IMR-90 (cell line): Measurements from ENCODE around the gene FNIP2. TPM values are rescaled to one million over a fixed set of nuclear protein-coding genes. Genes with fewer than 3 reads are reported as not detected.

ENCODE experiments used
- ATAC-seq: fragments of 200-7000 bp; cut with Tn5 transposase; 2 replicates; pipeline ENCODE4 v1.9.1; 2020; ENCODE audit warnings: low read depth, mild to moderate bottlenecking, moderate library complexity
- BruUV-seq: library from RNA; stranded (reverse); fragments of 400-500 nt; replicated peaks from 2 replicates; lab custom pipeline; 2021; lab: Mats Ljungman, UMichigan
- CTCF ChIA-PET: fragments of 300-600 bp; formaldehyde crosslinking; extraction: SDS; loops from one replicate; lab custom pipeline; 2021; ENCODE audit warnings: antibody characterized with exemption; lab: Yijun Ruan, JAX
- POLR2A ChIA-PET: fragments of 300-600 bp; sonication (Branson Sonifier 250); formaldehyde crosslinking; loops from one replicate; lab custom pipeline; 2022; ENCODE audit warnings: antibody characterized with exemption; ENCODE audit not compliant: unreplicated experiment; lab: Charles Lee
- DNase-seq: peaks from one replicate; pipeline ENCODE4 v3.0.0; 2013
- H2AFZ ChIP-seq: replicated peaks from 2 replicates; pipeline ENCODE3; 2013; ENCODE audit warnings: low read length, mild to moderate bottlenecking; ENCODE audit not compliant: poor library complexity
- H2AK5ac ChIP-seq: 2 replicates; pipeline ENCODE4 v1.6.1; 2013; ENCODE audit warnings: low read depth, low read length, inconsistent platforms
- H2AK9ac ChIP-seq: replicated peaks from 2 replicates; pipeline ENCODE3; 2013; ENCODE audit warnings: mild to moderate bottlenecking, low read depth, low read length, moderate library complexity; ENCODE audit not compliant: poor library complexity
- H2BK120ac ChIP-seq: 2 replicates; pipeline ENCODE4 v1.6.1; 2013; ENCODE audit warnings: low read depth, low read length, inconsistent platforms
- H2BK15ac ChIP-seq: 3 replicates; pipeline ENCODE4 v1.6.1; 2013; ENCODE audit warnings: low read depth, low read length, inconsistent platforms
- H2BK20ac ChIP-seq: 2 replicates; pipeline ENCODE4 v1.6.1; 2013; ENCODE audit warnings: low read depth, mild to moderate bottlenecking, inconsistent platforms, low read length, moderate library complexity
- H2BK5ac ChIP-seq: 2 replicates; pipeline ENCODE4 v1.6.1; 2013; ENCODE audit warnings: mild to moderate bottlenecking, low read depth, low read length, inconsistent platforms; ENCODE audit not compliant: poor library complexity, severe bottlenecking
- H3K14ac ChIP-seq: replicated peaks from 2 replicates; pipeline ENCODE4 v1.6.1; 2013; ENCODE audit warnings: low read depth, low read length, inconsistent platforms
- H3K18ac ChIP-seq: 2 replicates; pipeline ENCODE4 v1.6.1; 2013; ENCODE audit warnings: low read depth, low read length, control low read depth
- H3K23ac ChIP-seq: 2 replicates; pipeline ENCODE4 v1.6.1; 2013; ENCODE audit warnings: low read depth, low read length, inconsistent platforms
- H3K27ac ChIP-seq: 2 replicates; pipeline ENCODE4 v1.5.1; 2013; ENCODE audit warnings: mild to moderate bottlenecking, control low read depth, low read length; ENCODE audit not compliant: insufficient read depth
- H3K27me3 ChIP-seq: 2 replicates; pipeline ENCODE4 v1.6.1; 2013; ENCODE audit warnings: low read length; ENCODE audit not compliant: control insufficient read depth, insufficient read depth
- H3K36me3 ChIP-seq: 2 replicates; pipeline ENCODE4 v1.6.1; 2013; ENCODE audit warnings: low read length, mixed read lengths; ENCODE audit not compliant: control insufficient read depth, insufficient read depth
- H3K4ac ChIP-seq: 2 replicates; pipeline ENCODE4 v1.6.1; 2013; ENCODE audit warnings: low read depth, low read length, inconsistent platforms
- H3K4me1 ChIP-seq: 2 replicates; pipeline ENCODE4 v1.6.1; 2013; ENCODE audit warnings: low read length, mixed read lengths; ENCODE audit not compliant: control insufficient read depth, insufficient read depth
- H3K4me2 ChIP-seq: 2 replicates; pipeline ENCODE4 v1.6.1; 2013; ENCODE audit warnings: low read depth, mild to moderate bottlenecking, control low read depth, low read length, moderate library complexity
- H3K4me3 ChIP-seq: 2 replicates; pipeline ENCODE4 v1.5.1; 2013; ENCODE audit warnings: low read depth, mild to moderate bottlenecking, control low read depth, low read length, moderate library complexity; ENCODE audit not compliant: insufficient read depth
- H3K56ac ChIP-seq: 2 replicates; pipeline ENCODE4 v1.6.1; 2013; ENCODE audit warnings: low read length, inconsistent platforms; ENCODE audit not compliant: insufficient read depth; ENCODE audit errors: extremely low read depth
- H3K79me1 ChIP-seq, 2 experiments: 2 replicates each; pipeline ENCODE4 v1.6.1; 2013; ENCODE audit warnings: low read length in 2 of 2, inconsistent platforms in 1 of 2, low read depth in 1 of 2
- H3K9ac ChIP-seq: 2 replicates; pipeline ENCODE4 v1.6.1; 2013; ENCODE audit warnings: low read depth, low read length, control low read depth
- H3K9me1 ChIP-seq: 2 replicates; pipeline ENCODE4 v1.6.1; 2013; ENCODE audit warnings: low read length, inconsistent platforms; ENCODE audit not compliant: insufficient read depth
- H3K9me3 ChIP-seq: 2 replicates; pipeline ENCODE4 v1.6.1; 2013; ENCODE audit warnings: low read length; ENCODE audit not compliant: control insufficient read depth, insufficient read depth
- H4K20me1 ChIP-seq: 2 replicates; pipeline ENCODE4 v1.6.1; 2013; ENCODE audit warnings: low read length, inconsistent platforms; ENCODE audit not compliant: insufficient read depth
- H4K5ac ChIP-seq: 2 replicates; pipeline ENCODE4 v1.6.1; 2013; ENCODE audit warnings: mild to moderate bottlenecking, low read depth, low read length, control low read depth
- H4K8ac ChIP-seq, 2 experiments: 2 replicates each; pipeline ENCODE4 v1.6.1; 2013; ENCODE audit warnings: low read depth in 2 of 2, low read length in 2 of 2, control low read depth in 1 of 2, inconsistent platforms in 1 of 2
- H4K91ac ChIP-seq: 2 replicates; pipeline ENCODE4 v1.6.1; 2013; ENCODE audit warnings: low read depth, low read length, inconsistent platforms; ENCODE audit not compliant: insufficient read depth
- CEBPB ChIP-seq: IDR thresholded peaks from 2 replicates; pipeline ENCODE4 v1.6.1; 2012; ENCODE audit warnings: low read depth, low read length, improper control_type of control experiment
- FOS ChIP-seq: fragments of 150-350 bp; IDR thresholded peaks from 2 replicates; pipeline ENCODE4 v1.6.1; 2016; ENCODE audit warnings: low read depth, low read length
- MAFK ChIP-seq: IDR thresholded peaks from 2 replicates; pipeline ENCODE4 v1.6.1; 2012; ENCODE audit warnings: low read depth, low read length, improper control_type of control experiment
- MAZ ChIP-seq: IDR thresholded peaks from 2 replicates; pipeline ENCODE4 v1.6.1; 2012; ENCODE audit warnings: low read depth, mild to moderate bottlenecking, low read length, improper control_type of control experiment, moderate library complexity, borderline replicate concordance
- MXI1 ChIP-seq: IDR thresholded peaks from 2 replicates; pipeline ENCODE4 v1.6.1; 2012; ENCODE audit warnings: low read depth, mild to moderate bottlenecking, low read length, moderate library complexity, borderline replicate concordance
- POLR2A ChIP-seq: IDR thresholded peaks from 2 replicates; pipeline ENCODE4 v1.6.1; 2012; ENCODE audit warnings: mild to moderate bottlenecking, low read depth, low read length
- RAD21 ChIP-seq: IDR thresholded peaks from 2 replicates; pipeline ENCODE4 v1.6.1; 2012; ENCODE audit warnings: low read length, improper control_type of control experiment
- RCOR1 ChIP-seq: IDR thresholded peaks from 2 replicates; pipeline ENCODE4 v1.6.1; 2012; ENCODE audit warnings: mild to moderate bottlenecking, low read length, improper control_type of control experiment; ENCODE audit not compliant: insufficient replicate concordance
- RFX5 ChIP-seq: IDR thresholded peaks from 2 replicates; pipeline ENCODE4 v1.8.0; 2012; ENCODE audit warnings: low read depth, mild to moderate bottlenecking, low read length, moderate library complexity
- SMC3 ChIP-seq: fragments of 150-350 bp; IDR thresholded peaks from 2 replicates; pipeline ENCODE4 v1.6.1; 2016; ENCODE audit warnings: low read depth, mild to moderate bottlenecking, antibody characterized with exemption, low read length, moderate library complexity
- WGBS, 2 experiments: methylation state at CpG; one replicate each; pipeline versions ENCODE4 v1.1.5 to v1.1.7; 2013; ENCODE audit warnings: missing lambda C conversion rate in 2 of 2; ENCODE audit not compliant: insufficient read length in 1 of 2; ENCODE audit errors: extremely low coverage in 2 of 2; 5-methylcytosine and 5-hydroxymethylcytosine counted together
- dilution Hi-C: fragments of 300-500 bp; cut with HindIII; formaldehyde crosslinking; loops from one replicate; pipeline ENCODE4 v1.14.3; 2018; ENCODE audit warnings: low sequenced_read_pairs; ENCODE audit not compliant: unreplicated experiment
- in situ Hi-C: fragments of 300-500 bp; cut with MboI; formaldehyde crosslinking; loops from 3 replicates; pipeline ENCODE4 v1.14.3; 2019; ENCODE audit warnings: low sequenced_read_pairs, inconsistent platforms, mixed read lengths
- intact Hi-C: fragments of 100-400 bp; cut with micrococcal nuclease; formaldehyde crosslinking; loops from 2 replicates; pipeline ENCODE4 v1.10.0; 2022
- polyA plus RNA-seq, 3 experiments: library from polyadenylated mRNA; depleted of rRNA; stranded (reverse); fragments of >200 nt; gene quantifications; 2 replicates each; pipeline ENCODE4 v1.2.3, GENCODE V29; 2012; ENCODE audit warnings: low replicate concordance in 1 of 3
- total RNA-seq: library from RNA; depleted of rRNA; stranded (reverse); fragments of >200 nt; gene quantifications from 2 replicates; pipeline ENCODE4 v1.2.3, GENCODE V29; 2012
- TF ChIP-seq, protein P1 (sequence below): fragments of 150-350 bp; IDR thresholded peaks from 2 replicates; pipeline ENCODE4 v1.6.1; 2017; ENCODE audit warnings: mild to moderate bottlenecking, antibody characterized with exemption, low read length, low read depth
- TF ChIP-seq, protein P2 (sequence below): fragments of 150-350 bp; IDR thresholded peaks from 2 replicates; pipeline ENCODE4 v1.6.1; 2016; ENCODE audit warnings: low read depth, mild to moderate bottlenecking, low read length, moderate library complexity, borderline replicate concordance

The FNIP2 gene
- total and polyA plus RNA-seq, 2 of the 4 experiments (the other 2 are of a cell fraction) = 4.7 to 24.6 TPM

DNA sequence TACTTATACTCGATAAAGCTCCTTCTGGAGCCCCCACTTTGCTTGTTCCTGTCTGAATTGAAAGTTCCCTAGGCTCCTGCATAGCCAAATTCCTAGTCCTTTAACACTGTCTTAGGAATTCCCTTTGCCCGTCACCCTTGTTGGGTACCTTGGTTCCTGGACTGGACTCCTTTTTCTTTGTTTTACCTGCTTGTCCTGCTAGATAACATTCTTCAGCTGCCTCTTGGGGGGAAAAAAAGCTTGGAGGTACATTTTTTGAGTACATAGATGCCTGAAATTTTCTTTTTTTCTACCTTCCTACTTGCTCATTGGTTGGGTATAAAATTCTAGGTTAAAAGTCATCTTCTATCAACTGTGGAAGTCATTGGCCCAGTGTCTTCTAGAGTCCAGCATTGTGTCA lies 179.2 kb downstream of the FNIP2 start:
- Histone ChIP-seq H2BK20ac (no peak overlapping the region), H3K18ac (no peak overlapping the region), H2AK9ac (no peak overlapping the region), H3K79me1 (no peaks in the 10 kb centered on the region), H3K4me3 (no peak overlapping the region), H3K14ac (no peak overlapping the region), H3K27me3 (no peaks in the 10 kb centered on the region), H3K27ac (no peak overlapping the region), H3K56ac (no peak overlapping the region), H3K23ac (no peak overlapping the region), H2BK120ac (no peak overlapping the region), H2BK15ac (no peak overlapping the region), H3K4me1 (no peaks in the 10 kb centered on the region), H4K20me1 (no peaks in the 10 kb centered on the region), H3K9me3 (peaks cover 6% of the 10 kb centered on the region), H2AK5ac (no peak overlapping the region), H3K9ac (no peak overlapping the region), H2BK5ac (no peak overlapping the region), H3K9me1 (no peaks in the 10 kb centered on the region), H4K5ac (no peak overlapping the region), H3K4me2 (no peak overlapping the region), H4K91ac (no peak overlapping the region), H3K36me3 (no peaks in the 10 kb centered on the region), H3K4ac (no peak overlapping the region), H4K8ac (no peak overlapping the region), H2AFZ (no peak overlapping the region)
- dilution Hi-C loops = no loop called here
- ChIA-PET CTCF (interaction anchor here (1.3 kb wide), 1 partner anchor 7 kb away, joined by 3 read pairs; no protein-coding TSS in a partner anchor), POLR2A (no interaction called here)
- ATAC-seq (no peak), DNase-seq (no peak)
- WGBS, 2 experiments = 83% methylated on average over 1 of the region's 2 CpGs; no CpG with 5 or more reads in 1 of the 2 experiments
- BruUV-seq = no TSS peak
- TF ChIP-seq, protein P1, sequence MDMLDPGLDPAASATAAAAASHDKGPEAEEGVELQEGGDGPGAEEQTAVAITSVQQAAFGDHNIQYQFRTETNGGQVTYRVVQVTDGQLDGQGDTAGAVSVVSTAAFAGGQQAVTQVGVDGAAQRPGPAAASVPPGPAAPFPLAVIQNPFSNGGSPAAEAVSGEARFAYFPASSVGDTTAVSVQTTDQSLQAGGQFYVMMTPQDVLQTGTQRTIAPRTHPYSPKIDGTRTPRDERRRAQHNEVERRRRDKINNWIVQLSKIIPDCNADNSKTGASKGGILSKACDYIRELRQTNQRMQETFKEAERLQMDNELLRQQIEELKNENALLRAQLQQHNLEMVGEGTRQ = no peak
- TF ChIP-seq RFX5 = no peak
- TF ChIP-seq CEBPB = no peak
- TF ChIP-seq MXI1 = no peak
- TF ChIP-seq FOS = no peak
- TF ChIP-seq POLR2A = no peak
- no peak for TF ChIP-seq RAD21
- TF ChIP-seq RCOR1 = no peak
- no peak for TF ChIP-seq SMC3
- TF ChIP-seq, protein P2, sequence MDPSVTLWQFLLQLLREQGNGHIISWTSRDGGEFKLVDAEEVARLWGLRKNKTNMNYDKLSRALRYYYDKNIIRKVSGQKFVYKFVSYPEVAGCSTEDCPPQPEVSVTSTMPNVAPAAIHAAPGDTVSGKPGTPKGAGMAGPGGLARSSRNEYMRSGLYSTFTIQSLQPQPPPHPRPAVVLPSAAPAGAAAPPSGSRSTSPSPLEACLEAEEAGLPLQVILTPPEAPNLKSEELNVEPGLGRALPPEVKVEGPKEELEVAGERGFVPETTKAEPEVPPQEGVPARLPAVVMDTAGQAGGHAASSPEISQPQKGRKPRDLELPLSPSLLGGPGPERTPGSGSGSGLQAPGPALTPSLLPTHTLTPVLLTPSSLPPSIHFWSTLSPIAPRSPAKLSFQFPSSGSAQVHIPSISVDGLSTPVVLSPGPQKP = no peak
- TF ChIP-seq MAFK = no peak
- TF ChIP-seq MAZ = no peak
- in situ Hi-C loops = no loop called here
- intact Hi-C loops = no loop called here
